ENCODE measurements around the gene SELPLG. TPM values are rescaled to one million over a fixed set of nuclear protein-coding genes. Genes with fewer than 3 reads are reported as not detected.

SELPLG gene
- total RNA-seq, 1 donor from 2014 or later, result not detected

GRCh38 chr12:108615918-108616317, 17.8 kb downstream of the SELPLG start:
- DNase-seq (ENCODE audit: low spot score, unreplicated experiment), result no peak
- no peak overlapping the region for H3K27ac Mint-ChIP-seq
- H3K27me3 Mint-ChIP-seq, result peaks cover 23% of the 10 kb centered on the region

GRCh38 chr12:108614639-108615038, 19.1 kb downstream of the SELPLG start:
- no peaks in the 10 kb centered on the region for H3K4me1 Mint-ChIP-seq (ENCODE audit: low read depth)
- DNase-seq (ENCODE audit: low spot score, unreplicated experiment), result no peak
- no peak overlapping the region for H3K4me3 Mint-ChIP-seq (ENCODE audit: low read depth)
- H3K27ac Mint-ChIP-seq, result no peak overlapping the region
- peaks cover 5% of the 10 kb centered on the region for H3K9me3 Mint-ChIP-seq (ENCODE audit: low read depth)
- H3K36me3 Mint-ChIP-seq (ENCODE audit: insufficient read depth), result no peaks in the 10 kb centered on the region
- no peak for TF ChIP-seq CTCF (IDR thresholded peaks at IDR 0.05; ENCODE audit: unreplicated experiment)
- H3K27me3 Mint-ChIP-seq, result peaks cover 21% of the 10 kb centered on the region

More at GRCh38 chr12:108615918-108616317, 17.8 kb downstream of the SELPLG start:
- Mint-ChIP-seq H3K4me3 (ENCODE audit: low read depth) (no peak overlapping the region), H3K36me3 (ENCODE audit: insufficient read depth) (no peaks in the 10 kb centered on the region), H3K9me3 (ENCODE audit: low read depth) (peaks cover 5% of the 10 kb centered on the region), H3K4me1 (ENCODE audit: low read depth) (peaks cover 1% of the 10 kb centered on the region)
- TF ChIP-seq CTCF (IDR thresholded peaks at IDR 0.05; ENCODE audit: unreplicated experiment), result no peak

GRCh38 chr12:108614041-108614440, 19.7 kb downstream of the SELPLG start:
- DNase-seq (ENCODE audit: low spot score, unreplicated experiment), result no peak
- Mint-ChIP-seq H3K4me3 (ENCODE audit: low read depth) (no peak overlapping the region), H3K9me3 (ENCODE audit: low read depth) (peaks cover 5% of the 10 kb centered on the region), H3K27ac (no peak overlapping the region), H3K36me3 (ENCODE audit: insufficient read depth) (no peaks in the 10 kb centered on the region), H3K27me3 (peaks cover 17% of the 10 kb centered on the region), H3K4me1 (ENCODE audit: low read depth) (no peaks in the 10 kb centered on the region)
- no peak for TF ChIP-seq CTCF (IDR thresholded peaks at IDR 0.05; ENCODE audit: unreplicated experiment)

GRCh38 chr12:108613548-108613947, 20.1 kb downstream of the SELPLG start:
- no peak overlapping the region for H3K27ac Mint-ChIP-seq
- no peaks in the 10 kb centered on the region for H3K36me3 Mint-ChIP-seq (ENCODE audit: insufficient read depth)
- TF ChIP-seq CTCF (IDR thresholded peaks at IDR 0.05; ENCODE audit: unreplicated experiment), result no peak
- no peaks in the 10 kb centered on the region for H3K4me1 Mint-ChIP-seq (ENCODE audit: low read depth)
- H3K27me3 Mint-ChIP-seq, result peaks cover 14% of the 10 kb centered on the region
- no peak for DNase-seq (ENCODE audit: low spot score, unreplicated experiment)
- H3K4me3 Mint-ChIP-seq (ENCODE audit: low read depth), result no peak overlapping the region
- H3K9me3 Mint-ChIP-seq (ENCODE audit: low read depth), result peaks cover 5% of the 10 kb centered on the region

- TF ChIP-seq CTCF (IDR thresholded peaks at IDR 0.05; ENCODE audit: unreplicated experiment), result no peak
- no peak for DNase-seq (ENCODE audit: low spot score, unreplicated experiment)
- H3K27ac Mint-ChIP-seq, result no peak overlapping the region
- H3K4me3 Mint-ChIP-seq (ENCODE audit: low read depth), result no peak overlapping the region
- H3K36me3 Mint-ChIP-seq (ENCODE audit: insufficient read depth), result no peaks in the 10 kb centered on the region
- H3K4me1 Mint-ChIP-seq (ENCODE audit: low read depth), result no peaks in the 10 kb centered on the region
- H3K27me3 Mint-ChIP-seq, result peaks cover 13% of the 10 kb centered on the region
- peaks cover 5% of the 10 kb centered on the region for H3K9me3 Mint-ChIP-seq (ENCODE audit: low read depth)
Observed at GRCh38 chr12:108612788-108613282, 20.9 kb downstream of the SELPLG start.
